NCI-H187 (cell line): ENCODE results near the gene GLOD4.
A peak's percentile ranks its signal among the peaks of the same experiment; 100 is the strongest.
"Not testable (repeated sequence)": the region's sequence is repeated elsewhere in the genome, so short reads cannot be mapped to it uniquely, and the experiment has no call there.

Experiments used
- DNase-seq, 2 experiments: peaks; one replicate each; lab custom pipeline; 2025; lab: John Stamatoyannopoulos, UW

Gene GLOD4, protein sequence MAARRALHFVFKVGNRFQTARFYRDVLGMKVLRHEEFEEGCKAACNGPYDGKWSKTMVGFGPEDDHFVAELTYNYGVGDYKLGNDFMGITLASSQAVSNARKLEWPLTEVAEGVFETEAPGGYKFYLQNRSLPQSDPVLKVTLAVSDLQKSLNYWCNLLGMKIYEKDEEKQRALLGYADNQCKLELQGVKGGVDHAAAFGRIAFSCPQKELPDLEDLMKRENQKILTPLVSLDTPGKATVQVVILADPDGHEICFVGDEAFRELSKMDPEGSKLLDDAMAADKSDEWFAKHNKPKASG

GRCh38 chr17:781805-782731, at the start of gene GLOD4, which contains the start of gene MRM3:
Gene GLOD4 (minus strand): TSS chr17:782280. CDS start chr17:782255, 25 bp downstream.
Gene MRM3 (plus strand): TSS chr17:782353. CDS start chr17:782379, 26 bp downstream.
- DNase-seq, result peak; percentile 41 to 45

- no peak for DNase-seq
Measured at GRCh38 chr17:830950-831349, 48.9 kb upstream of the GLOD4 start.

- DNase-seq, result no peak
Measured at GRCh38 chr17:830381-830780, 48.3 kb upstream of the GLOD4 start.

- not testable (repeated sequence) for DNase-seq
Measured at GRCh38 chr17:829614-830013, 47.5 kb upstream of the GLOD4 start.

DNA sequence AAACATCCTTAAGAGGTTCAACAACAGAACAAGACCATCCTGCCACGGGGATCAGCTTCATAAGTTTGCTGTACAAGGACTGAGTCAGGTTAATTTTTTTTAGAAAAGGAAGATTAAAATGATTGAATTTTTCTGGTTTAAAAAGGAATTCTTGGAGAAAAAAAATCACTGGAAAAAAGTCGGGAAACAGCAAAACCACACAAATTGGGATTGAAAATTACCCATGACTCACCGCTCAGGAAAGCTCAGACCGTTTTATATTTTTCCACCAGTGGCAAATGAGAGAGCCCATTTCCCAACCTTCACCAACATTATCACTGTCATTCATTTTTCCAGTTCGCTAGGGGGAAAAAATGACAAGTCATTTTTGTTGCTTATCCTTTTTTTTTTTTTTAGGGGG, 46.7 kb upstream of the GLOD4 start:
- no peak for DNase-seq

- no peak for DNase-seq
Measured at GRCh38 chr17:826778-827177, 44.7 kb upstream of the GLOD4 start.

GRCh38 chr17:825216-825615, 43.1 kb upstream of the GLOD4 start:
- DNase-seq, result no peak

DNA sequence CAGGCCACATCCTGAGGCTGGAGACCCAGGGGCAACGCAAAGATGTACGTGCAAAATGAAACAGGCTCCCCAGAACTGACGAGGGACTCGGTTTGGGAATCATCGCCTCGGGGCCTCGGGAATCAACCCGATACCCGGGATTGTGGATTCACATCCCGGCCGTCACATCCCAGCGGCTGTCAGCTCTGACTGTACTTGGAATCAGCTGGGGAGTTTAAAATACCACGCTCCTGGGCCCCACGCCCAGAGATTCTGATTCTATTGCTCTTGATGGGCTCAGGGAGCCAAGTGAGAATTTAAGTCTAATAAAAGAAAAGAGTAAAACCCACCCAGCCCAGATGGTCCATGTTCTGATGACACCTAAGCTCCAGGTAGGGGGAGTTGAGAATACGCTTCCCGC, 42.3 kb upstream of the GLOD4 start:
- no peak for DNase-seq

DNA sequence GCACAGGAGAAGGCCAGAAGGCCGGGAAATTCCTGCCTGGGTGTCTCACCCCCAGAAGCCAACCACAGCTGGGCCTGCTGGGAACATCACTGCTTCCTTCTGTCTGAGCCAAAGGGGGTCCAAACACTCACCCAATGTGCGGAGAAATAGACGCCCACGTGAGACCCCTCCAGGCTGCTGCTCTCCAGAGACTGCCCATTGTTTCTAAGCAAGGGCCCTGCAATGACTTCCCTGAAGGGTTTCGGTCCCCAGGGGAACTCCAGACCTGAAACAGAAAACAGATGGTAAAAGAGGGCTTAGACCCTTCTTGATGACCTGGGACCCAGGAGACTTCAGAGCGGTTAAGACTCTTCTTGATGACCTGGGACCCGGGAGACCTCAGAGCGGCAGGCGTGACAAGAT, 41.4 kb upstream of the GLOD4 start:
- no peak for DNase-seq

DNA sequence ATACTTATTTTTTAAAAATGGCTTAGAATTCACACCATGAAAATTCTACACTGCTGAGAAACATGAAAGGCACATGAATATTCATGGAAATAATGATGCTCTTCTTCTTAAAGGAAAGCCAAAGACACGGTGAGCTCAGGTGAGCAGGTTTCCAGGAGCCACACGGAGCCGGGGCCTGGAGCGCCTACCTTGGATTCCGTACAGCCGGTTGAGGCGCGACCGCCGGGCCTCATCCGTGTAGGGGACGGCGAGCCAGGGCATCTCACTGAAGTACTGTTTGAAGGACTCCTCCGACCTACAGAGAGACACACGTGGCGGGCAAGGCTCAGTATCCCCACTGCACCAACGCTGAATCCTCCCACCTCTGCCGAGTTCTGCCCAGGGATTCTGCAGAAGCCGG, 37.2 kb upstream of the GLOD4 start:
- DNase-seq, result no peak

- DNase-seq, result no peak
Measured at GRCh38 chr17:814371-814770, 32.3 kb upstream of the GLOD4 start.

DNA sequence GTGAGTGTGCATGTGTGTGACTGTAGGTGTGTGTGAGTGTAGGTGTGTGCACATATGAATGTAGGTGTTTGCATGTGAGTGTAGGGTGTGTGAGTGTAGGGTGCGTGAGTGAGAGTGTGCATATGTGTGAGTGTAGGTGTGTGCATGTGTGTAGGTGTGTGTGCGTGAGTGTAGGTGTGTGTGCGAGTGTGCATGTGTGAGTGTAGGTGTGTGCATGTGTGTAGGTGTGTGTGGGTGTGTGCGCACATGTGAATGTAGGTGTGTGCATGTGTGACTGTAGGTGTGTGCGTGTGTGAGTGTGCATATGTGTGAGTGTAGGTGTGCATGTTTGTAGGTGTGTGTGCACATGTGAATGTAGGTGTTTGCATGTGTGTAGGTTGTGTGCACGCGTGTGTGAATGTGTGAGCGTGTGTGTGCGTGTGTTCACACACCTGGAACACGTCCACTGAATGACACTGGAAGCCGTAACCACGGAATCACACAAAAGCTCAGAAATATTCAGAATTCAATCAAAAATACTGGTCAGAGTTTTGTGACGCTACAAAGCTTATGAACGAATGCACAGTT, 30.6 kb upstream of the GLOD4 start:
- DNase-seq, result no peak

DNA sequence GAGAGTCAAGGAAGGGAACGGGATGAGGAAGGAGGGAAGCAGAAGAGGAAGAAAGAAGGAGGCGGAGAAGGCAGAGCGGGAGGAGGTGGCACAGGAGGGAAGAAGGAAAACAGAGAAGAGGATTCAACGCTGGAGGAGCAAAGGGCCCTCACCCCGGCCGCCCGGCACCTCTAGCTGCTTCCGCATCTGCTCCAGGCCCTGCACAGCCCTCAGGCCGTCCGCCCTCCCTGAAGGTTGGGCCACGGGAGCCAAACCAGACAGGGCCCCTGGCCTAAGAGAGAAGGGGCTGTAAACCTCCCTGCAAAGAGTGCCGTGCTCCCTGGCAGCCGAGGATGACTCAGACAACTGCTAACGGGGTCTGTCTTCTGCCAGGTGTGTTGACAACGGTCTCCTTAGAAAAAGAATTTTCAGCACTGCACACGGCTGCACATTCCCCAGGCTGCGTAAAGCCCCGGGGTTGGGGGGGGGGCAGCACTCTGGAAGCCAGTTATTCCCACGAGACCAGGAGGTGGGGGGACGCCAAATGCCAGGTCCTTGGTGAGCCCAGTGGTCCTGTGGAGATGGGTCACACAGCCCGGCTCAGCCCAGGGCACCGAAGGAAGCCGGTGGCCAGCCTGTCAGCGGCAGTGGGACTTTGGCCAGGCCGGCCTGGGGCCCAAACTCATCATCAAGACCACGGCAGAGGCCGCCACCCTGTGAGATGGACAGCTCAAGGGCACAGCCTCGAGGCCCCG, 29.1 kb upstream of the GLOD4 start:
- DNase-seq, result no peak

- DNase-seq, result no peak
Measured at GRCh38 chr17:807523-808294, 25.6 kb upstream of the GLOD4 start.

GRCh38 chr17:806781-807522, 24.9 kb upstream of the GLOD4 start:
- DNase-seq, result no peak

DNA sequence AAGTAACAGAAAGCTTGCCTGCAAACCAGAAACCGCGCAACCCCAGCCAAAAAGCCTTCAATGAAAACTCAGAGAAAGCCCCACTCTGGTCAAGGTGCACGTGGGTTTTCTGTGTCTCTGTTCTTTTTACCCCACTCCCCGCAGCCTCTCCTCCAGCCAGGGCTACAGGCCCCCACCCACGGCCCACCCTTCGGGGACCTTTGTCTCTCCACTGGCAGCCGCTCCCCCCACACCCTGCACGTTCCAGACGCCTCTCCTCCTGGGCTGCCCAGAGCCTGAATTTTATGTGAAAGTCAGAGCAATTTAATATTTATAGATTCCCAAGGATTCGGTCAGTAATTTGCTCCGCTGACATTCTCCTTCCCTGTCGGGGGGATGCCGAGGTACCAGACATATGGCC, 24.3 kb upstream of the GLOD4 start:
- no peak for DNase-seq

- DNase-seq, result not testable (repeated sequence)
Measured at GRCh38 chr17:805886-806285, 23.8 kb upstream of the GLOD4 start.

- DNase-seq, result no peak
Measured at GRCh38 chr17:804541-805435, 22.7 kb upstream of the GLOD4 start.
